Bladder microvascular endothelial cell (primary cell): Measurements from ENCODE around the gene CTH. TPM values are rescaled to one million over a fixed set of nuclear protein-coding genes. Genes with fewer than 3 reads are reported as not detected.

Experiments used
- total RNA-seq: library from RNA; depleted of rRNA; stranded (reverse); fragments of >200 nt; gene quantifications from 2 replicates; pipeline ENCODE4 v1.2.3, GENCODE V29; 2014

CTH gene
- 0.76 and 0.81 TPM in 2 replicates for total RNA-seq

GRCh38 chr1:70410604-70411359 is at the start of gene CTH:
TSS of gene CTH (plus strand) at chr1:70411268. CDS start at chr1:70411416, 148 bp downstream.

Other genes starting within 250 kb of the CTH start
- gene LRRC40, start 205.7 kb upstream of the CTH start, total RNA-seq = 19.4 and 28.6 TPM in 2 replicates
- 74.8 and 171 TPM in 2 replicates for gene SRSF11, start 189.9 kb upstream of the CTH start, total RNA-seq
- 18.6 and 25.7 TPM in 2 replicates for gene ANKRD13C, start 56.5 kb upstream of the CTH start, total RNA-seq